H9 (cell line): ENCODE results near the gene ADAMTS3. TPM values are rescaled to one million over a fixed set of nuclear protein-coding genes. Genes with fewer than 3 reads are reported as not detected.

Source experiments
- DNase-seq: peaks from one replicate; pipeline ENCODE4 v3.0.0-alpha.2; 2017
- H2AFZ ChIP-seq: one replicate; pipeline ENCODE4 v1.6.1; 2013; ENCODE audit warnings: mild to moderate bottlenecking, low read length, control low read depth, moderate library complexity
- H2AK5ac ChIP-seq: 2 replicates; pipeline ENCODE4 v1.6.1; 2013; ENCODE audit warnings: low read length, control low read depth, mixed read lengths; ENCODE audit not compliant: insufficient read length
- H2BK120ac ChIP-seq: one replicate; pipeline ENCODE4 v1.6.1; 2013; ENCODE audit warnings: low read depth, mild to moderate bottlenecking, low read length, control low read depth, inconsistent platforms; ENCODE audit not compliant: poor library complexity, severe bottlenecking
- H2BK12ac ChIP-seq: 2 replicates; pipeline ENCODE4 v1.6.1; 2013; ENCODE audit warnings: low read length, control low read depth, mixed read lengths, low read depth; ENCODE audit not compliant: insufficient read length
- H2BK15ac ChIP-seq: 2 replicates; pipeline ENCODE4 v1.6.1; 2013; ENCODE audit warnings: low read depth, low read length, control low read depth
- H2BK20ac ChIP-seq: one replicate; pipeline ENCODE4 v1.6.1; 2013; ENCODE audit warnings: low read depth, mild to moderate bottlenecking, low read length, control low read depth, inconsistent platforms; ENCODE audit not compliant: poor library complexity, severe bottlenecking
- H2BK5ac ChIP-seq: 2 replicates; pipeline ENCODE4 v1.6.1; 2013; ENCODE audit warnings: low read length, control low read depth, mixed read lengths; ENCODE audit not compliant: insufficient read length
- H3K14ac ChIP-seq: 2 replicates; pipeline ENCODE4 v1.6.1; 2013; ENCODE audit warnings: low read length, control low read depth; ENCODE audit not compliant: insufficient read depth
- H3K18ac ChIP-seq: 2 replicates; pipeline ENCODE4 v1.6.1; 2013; ENCODE audit warnings: low read depth, mild to moderate bottlenecking, mixed read lengths, low read length, control low read depth; ENCODE audit not compliant: insufficient read length
- H3K23ac ChIP-seq: 2 replicates; pipeline ENCODE4 v1.6.1; 2013; ENCODE audit warnings: low read length, control low read depth, mixed read lengths, low read depth; ENCODE audit not compliant: insufficient read length
- H3K23me2 ChIP-seq: 2 replicates; pipeline ENCODE4 v1.6.1; 2013; ENCODE audit warnings: low read depth, mild to moderate bottlenecking, mixed read lengths, low read length, control low read depth; ENCODE audit not compliant: insufficient read length, poor library complexity, severe bottlenecking
- H3K27ac ChIP-seq: 2 replicates; pipeline ENCODE4 v1.5.1; 2013; ENCODE audit warnings: low read length, control low read depth, mixed read lengths, low read depth; ENCODE audit not compliant: insufficient read length
- H3K27me3 ChIP-seq: 2 replicates; pipeline ENCODE4 v1.6.1; 2013; ENCODE audit warnings: low read length, control low read depth, inconsistent platforms; ENCODE audit not compliant: insufficient read depth
- H3K4ac ChIP-seq: 2 replicates; pipeline ENCODE4 v1.6.1; 2013; ENCODE audit warnings: low read depth, mild to moderate bottlenecking, control low read depth, inconsistent platforms, low read length, moderate library complexity
- H3K4me1 ChIP-seq: 2 replicates; pipeline ENCODE4 v1.6.1; 2013; ENCODE audit warnings: low read length, control low read depth, inconsistent platforms; ENCODE audit not compliant: insufficient read depth
- H3K4me2 ChIP-seq: 2 replicates; pipeline ENCODE4 v1.6.1; 2013; ENCODE audit warnings: low read length, control low read depth, mixed read lengths; ENCODE audit not compliant: insufficient read length, insufficient read depth
- H3K56ac ChIP-seq: 2 replicates; pipeline ENCODE4 v1.6.1; 2013; ENCODE audit warnings: low read depth, mild to moderate bottlenecking, mixed read lengths, low read length, control low read depth; ENCODE audit not compliant: insufficient read length
- H3K79me1 ChIP-seq: 2 replicates; pipeline ENCODE4 v1.6.1; 2013; ENCODE audit warnings: low read depth, mild to moderate bottlenecking, moderate library complexity, low read length, control low read depth, inconsistent platforms; ENCODE audit not compliant: insufficient read depth, poor library complexity, severe bottlenecking
- H3K79me2 ChIP-seq: 2 replicates; pipeline ENCODE4 v1.6.1; 2013; ENCODE audit warnings: low read length, control low read depth, inconsistent platforms; ENCODE audit not compliant: insufficient read depth
- H3K9ac ChIP-seq: 2 replicates; pipeline ENCODE4 v1.6.1; 2013; ENCODE audit warnings: low read length, control low read depth, mixed read lengths; ENCODE audit not compliant: insufficient read length; ENCODE audit errors: extremely low read depth
- H3K9me3 ChIP-seq: one replicate; pipeline ENCODE4 v1.6.1; 2013; ENCODE audit warnings: low read depth, low read length, inconsistent platforms; ENCODE audit not compliant: control insufficient read depth
- H3T11ph ChIP-seq: one replicate; pipeline ENCODE4 v1.6.1; 2013; ENCODE audit warnings: mild to moderate bottlenecking, low read length, control low read depth, inconsistent platforms
- H4K20me1 ChIP-seq: one replicate; pipeline ENCODE4 v1.6.1; 2013; ENCODE audit not compliant: control insufficient read depth, insufficient read length, insufficient read depth
- H4K5ac ChIP-seq: 2 replicates; pipeline ENCODE4 v1.6.1; 2013; ENCODE audit warnings: low read depth, mild to moderate bottlenecking, mixed read lengths, low read length, control low read depth; ENCODE audit not compliant: insufficient read length
- H4K8ac ChIP-seq: replicated peaks from 2 replicates; pipeline ENCODE4 v1.6.1; 2013; ENCODE audit warnings: low read length, control low read depth, mixed read lengths, low read depth; ENCODE audit not compliant: insufficient read length
- H4K91ac ChIP-seq: 2 replicates; pipeline ENCODE4 v1.6.1; 2013; ENCODE audit warnings: low read depth, mild to moderate bottlenecking, moderate library complexity, mixed read lengths, low read length, control low read depth; ENCODE audit not compliant: insufficient read length
- H3K27ac Mint-ChIP-seq, 3 experiments: 2 replicates in 2 of 3; 3 replicates in 1 of 3; pipeline ENCODE4 v1.8.0; 2020 to 2021; ENCODE audit warnings: mixed read lengths in 3 of 3, mild to moderate bottlenecking in 1 of 3, moderate library complexity in 1 of 3
- H3K27me3 Mint-ChIP-seq: 2 replicates; pipeline ENCODE4 v1.8.0; 2021; ENCODE audit warnings: low read depth, mild to moderate bottlenecking, moderate library complexity, mixed read lengths
- H3K36me3 Mint-ChIP-seq, 3 experiments: 2 replicates in 2 of 3; 3 replicates in 1 of 3; pipeline ENCODE4 v1.8.0; 2020 to 2021; ENCODE audit warnings: low read depth in 3 of 3, mixed read lengths in 3 of 3; ENCODE audit not compliant: insufficient read depth in 1 of 3
- H3K4me1 Mint-ChIP-seq, 2 experiments: 2 replicates each; pipeline ENCODE4 v1.8.0; 2020; ENCODE audit warnings: mixed read lengths in 2 of 2
- H3K4me3 Mint-ChIP-seq, 2 experiments: 2 replicates in 1 of 2; 3 replicates in 1 of 2; pipeline ENCODE4 v1.8.0; 2020 to 2021; ENCODE audit warnings: mild to moderate bottlenecking in 2 of 2, mixed read lengths in 2 of 2, moderate library complexity in 1 of 2
- H3K9me3 Mint-ChIP-seq, 2 experiments: 2 replicates in 1 of 2; 3 replicates in 1 of 2; pipeline ENCODE4 v1.8.0; 2020; ENCODE audit warnings: mild to moderate bottlenecking in 2 of 2, mixed read lengths in 2 of 2, moderate library complexity in 1 of 2
- WGBS: extraction: QIAGEN DNeasy Blood & Tissue Kit; methylation state at CpG from one replicate; pipeline ENCODE4 v1.1.7; 2013; ENCODE audit warnings: missing lambda C conversion rate, low lambda C conversion rate, mixed read lengths; ENCODE audit not compliant: insufficient read length; ENCODE audit errors: extremely low coverage; 5-methylcytosine and 5-hydroxymethylcytosine counted together
- total RNA-seq: library from RNA; stranded (reverse); gene quantifications from 2 replicates; pipeline ENCODE4 v1.2.1, GENCODE V29; 2021
- TF ChIP-seq, protein P1 (sequence below): fragments of 200-600 bp; sonication (generic); conservative IDR thresholded peaks from 3 replicates; pipeline ENCODE4 v1.8.0; 2021; ENCODE audit warnings: antibody characterized with exemption, mild to moderate bottlenecking

The ADAMTS3 gene
- total RNA-seq, 1 experiment from 2014 or later: 1.1 TPM

DNA sequence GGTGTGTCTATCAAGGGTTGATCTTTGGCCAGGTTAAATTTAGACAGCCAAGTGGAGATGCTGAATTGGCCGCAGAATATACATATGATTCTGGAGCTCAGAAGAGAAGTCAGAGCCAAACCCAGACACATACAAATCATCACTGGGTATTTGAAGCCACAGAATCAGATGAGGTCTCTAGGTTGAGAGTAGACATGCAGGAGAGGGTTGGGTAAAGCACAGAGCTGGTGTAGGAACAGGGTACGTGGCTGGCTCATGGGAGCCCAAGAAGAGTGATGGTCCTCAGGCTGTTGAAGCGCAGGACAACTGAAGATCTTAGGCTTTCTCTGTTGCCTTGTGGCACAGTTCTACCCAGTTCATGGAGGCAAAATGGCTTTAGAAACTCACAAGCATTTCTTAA, 37.7 kb downstream of the ADAMTS3 start:
- H3K27ac Mint-ChIP-seq: no peak overlapping the region
- H3K9me3 ChIP-seq: no peaks in the 10 kb centered on the region
- H4K91ac ChIP-seq: no peak overlapping the region
- H3K36me3 Mint-ChIP-seq: no peaks in the 10 kb centered on the region
- TF ChIP-seq, protein P1, sequence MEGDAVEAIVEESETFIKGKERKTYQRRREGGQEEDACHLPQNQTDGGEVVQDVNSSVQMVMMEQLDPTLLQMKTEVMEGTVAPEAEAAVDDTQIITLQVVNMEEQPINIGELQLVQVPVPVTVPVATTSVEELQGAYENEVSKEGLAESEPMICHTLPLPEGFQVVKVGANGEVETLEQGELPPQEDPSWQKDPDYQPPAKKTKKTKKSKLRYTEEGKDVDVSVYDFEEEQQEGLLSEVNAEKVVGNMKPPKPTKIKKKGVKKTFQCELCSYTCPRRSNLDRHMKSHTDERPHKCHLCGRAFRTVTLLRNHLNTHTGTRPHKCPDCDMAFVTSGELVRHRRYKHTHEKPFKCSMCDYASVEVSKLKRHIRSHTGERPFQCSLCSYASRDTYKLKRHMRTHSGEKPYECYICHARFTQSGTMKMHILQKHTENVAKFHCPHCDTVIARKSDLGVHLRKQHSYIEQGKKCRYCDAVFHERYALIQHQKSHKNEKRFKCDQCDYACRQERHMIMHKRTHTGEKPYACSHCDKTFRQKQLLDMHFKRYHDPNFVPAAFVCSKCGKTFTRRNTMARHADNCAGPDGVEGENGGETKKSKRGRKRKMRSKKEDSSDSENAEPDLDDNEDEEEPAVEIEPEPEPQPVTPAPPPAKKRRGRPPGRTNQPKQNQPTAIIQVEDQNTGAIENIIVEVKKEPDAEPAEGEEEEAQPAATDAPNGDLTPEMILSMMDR: no peak
- no peak overlapping the region for H2BK15ac ChIP-seq
- H4K5ac ChIP-seq: no peak overlapping the region
- H3K23ac ChIP-seq: no peak overlapping the region
- no peaks in the 10 kb centered on the region for H3K9me3 Mint-ChIP-seq
- no peak overlapping the region for H3K4ac ChIP-seq
- no peak overlapping the region for H3K27ac ChIP-seq
- no peaks in the 10 kb centered on the region for H4K20me1 ChIP-seq
- no peak overlapping the region for H2BK5ac ChIP-seq
- WGBS: no CpG with 5 or more reads among the region's 3 CpGs
- no peaks in the 10 kb centered on the region for H3K79me2 ChIP-seq
- no peaks in the 10 kb centered on the region for H3K27me3 Mint-ChIP-seq
- H2AK5ac ChIP-seq: no peak overlapping the region
- no peak overlapping the region for H3K18ac ChIP-seq
- no peaks in the 10 kb centered on the region for H3K27me3 ChIP-seq
- H2BK20ac ChIP-seq: no peak overlapping the region
- no peaks in the 10 kb centered on the region for H3K79me1 ChIP-seq
- H4K8ac ChIP-seq: no peak overlapping the region
- no peak overlapping the region for H2AFZ ChIP-seq
- no peak overlapping the region for H3K14ac ChIP-seq
- no peak overlapping the region for H2BK12ac ChIP-seq
- H2BK120ac ChIP-seq: no peak overlapping the region
- no peaks in the 10 kb centered on the region for H3K23me2 ChIP-seq
- no peak overlapping the region for H3K9ac ChIP-seq
- DNase-seq: no peak
- H3K4me1 Mint-ChIP-seq: no peaks in the 10 kb centered on the region
- H3T11ph ChIP-seq: no peak overlapping the region
- no peak overlapping the region for H3K4me2 ChIP-seq
- H3K4me3 Mint-ChIP-seq: no peak overlapping the region
- H3K56ac ChIP-seq: no peak overlapping the region
- H3K4me1 ChIP-seq: no peaks in the 10 kb centered on the region
